Measurements from ENCODE around the gene ATOH7.
"Not testable (repeated sequence)": the region's sequence is repeated elsewhere in the genome, so short reads cannot be mapped to it uniquely, and the experiment has no call there.

ATOH7 gene

DNA sequence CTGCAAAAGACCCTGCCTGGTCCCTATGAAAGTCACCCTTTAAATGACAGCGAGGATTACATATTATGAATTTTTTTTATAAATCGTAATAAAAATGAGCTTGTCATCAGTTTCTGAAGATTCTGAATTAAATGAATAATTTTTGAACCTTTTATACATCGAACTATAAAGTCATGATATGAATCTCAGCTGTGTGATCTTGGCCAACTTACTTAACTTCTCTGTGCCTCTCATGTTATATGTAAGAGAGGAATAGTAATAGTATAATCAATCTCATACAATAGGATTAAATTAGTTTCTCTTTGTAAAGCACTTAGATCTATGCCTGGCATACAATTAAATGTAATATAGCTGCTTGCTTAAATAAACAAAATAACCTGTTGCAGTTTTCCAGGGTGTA is 5.3 kb upstream of the ATOH7 start:
- DNase-seq (ENCODE audit: low read depth), result no peak

DNA sequence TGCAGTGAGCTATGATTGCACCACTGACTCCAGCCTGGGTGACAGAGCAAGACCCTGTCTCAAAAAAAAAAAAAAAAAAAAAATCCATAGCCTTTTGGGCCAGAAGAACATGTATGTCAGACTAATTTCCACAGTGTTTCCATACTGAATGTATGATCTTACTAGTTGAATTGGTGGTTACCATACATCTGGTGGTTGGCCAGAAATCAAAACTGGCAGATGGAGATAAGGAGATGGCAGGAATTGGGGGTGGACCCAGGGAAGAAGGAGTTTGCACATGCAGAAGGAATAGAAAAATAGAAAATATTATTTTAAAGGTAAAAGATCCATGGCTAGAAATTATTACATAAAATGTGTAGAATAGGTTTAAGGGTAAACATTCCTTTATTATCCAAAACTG is 3.7 kb upstream of the ATOH7 start:
- no peak for DNase-seq (ENCODE audit: low read depth)

DNA sequence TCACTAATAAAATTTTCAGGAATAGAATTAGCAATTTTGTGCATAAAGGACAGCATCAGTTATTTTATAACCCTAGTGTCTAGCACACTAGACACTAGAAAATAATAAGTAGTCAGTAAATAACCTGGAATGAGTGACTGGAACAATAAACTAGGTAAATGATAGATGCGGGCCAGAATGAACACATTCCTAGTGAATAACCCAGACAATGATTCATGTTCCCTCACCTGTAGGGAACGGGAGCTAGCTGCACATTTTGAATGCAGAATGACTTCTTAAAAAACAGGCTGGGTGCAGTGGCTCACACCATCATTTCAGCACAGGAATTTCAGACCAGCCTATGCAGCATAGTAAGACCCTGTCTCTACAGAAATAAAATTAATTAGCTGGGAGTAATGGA is 3.2 kb upstream of the ATOH7 start:
- DNase-seq (ENCODE audit: low read depth), result no peak

DNA sequence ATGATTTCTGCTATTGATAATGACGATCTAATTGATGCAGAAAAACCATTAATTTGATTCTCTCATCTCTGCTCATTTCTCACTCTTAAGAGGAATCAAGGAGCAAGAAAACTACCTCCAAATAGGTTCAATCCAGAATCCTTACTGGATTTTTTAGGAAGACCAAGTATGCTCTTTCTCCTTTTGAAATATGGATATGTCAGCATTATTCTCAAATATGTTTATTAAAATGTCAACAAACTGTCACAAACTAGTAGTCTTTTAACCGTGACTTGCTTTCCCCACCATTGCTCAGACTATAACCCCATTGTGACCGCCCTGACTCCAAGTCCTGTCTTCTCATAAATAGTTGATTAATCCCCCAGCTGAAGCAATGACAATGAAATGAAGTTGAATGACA is 1.1 kb upstream of the ATOH7 start:
- no peak for DNase-seq (ENCODE audit: low read depth)

DNA sequence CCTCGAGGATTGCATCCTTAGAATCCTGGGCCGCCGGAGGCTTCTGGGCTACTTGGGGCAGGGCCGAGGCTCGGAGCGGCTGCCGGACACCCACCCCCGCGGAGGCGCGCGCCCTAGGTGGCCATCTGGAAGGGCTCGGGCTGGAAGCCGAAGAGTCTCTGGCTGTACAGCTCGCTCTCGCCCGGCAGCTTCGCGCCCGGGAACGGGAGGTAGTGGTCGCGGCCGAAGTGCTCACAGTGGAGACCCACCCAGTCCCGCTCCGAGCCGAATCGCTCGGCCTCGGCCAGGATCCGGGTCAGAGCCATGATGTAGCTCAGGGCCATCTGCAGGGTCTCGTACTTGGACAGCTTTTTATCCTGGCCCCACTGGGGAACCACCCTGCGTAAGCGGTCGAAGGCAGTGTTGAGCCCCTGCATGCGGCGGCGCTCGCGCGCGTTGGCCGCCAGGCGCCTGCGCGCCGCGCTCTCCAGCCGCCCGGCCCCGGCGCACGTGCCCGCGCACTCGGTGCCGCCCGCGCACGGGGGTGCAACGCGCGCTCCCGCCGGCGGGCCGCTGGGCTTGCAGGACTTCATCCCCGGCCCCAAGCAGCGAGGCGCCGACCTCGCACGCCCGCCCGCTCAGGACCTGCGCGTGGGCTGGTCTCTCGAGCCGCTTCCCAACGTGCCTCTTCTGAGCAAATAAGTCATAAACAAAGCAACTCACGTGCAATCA is 652 bp downstream of the ATOH7 start:
- peak; percentile 4 for DNase-seq (ENCODE audit: low read depth)

DNA sequence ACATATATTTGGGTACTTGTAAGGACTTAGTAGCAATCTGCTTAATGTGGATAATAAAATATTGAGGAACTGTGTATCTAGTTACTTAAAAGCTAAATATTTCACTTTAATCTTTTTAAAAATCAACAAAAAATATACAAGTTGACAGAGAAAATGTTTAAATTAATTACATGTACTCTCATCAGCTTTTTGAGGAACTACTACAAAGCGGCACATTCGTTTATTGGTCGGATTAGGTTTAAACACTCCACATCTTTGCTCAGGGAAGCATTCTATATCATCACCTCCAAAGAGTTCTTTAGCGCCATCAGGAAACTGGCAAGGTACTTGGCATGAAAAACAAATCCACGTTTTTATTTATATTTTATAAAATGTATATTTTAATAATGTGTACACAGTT is 1.6 kb downstream of the ATOH7 start:
- no peak for DNase-seq (ENCODE audit: low read depth)

DNA sequence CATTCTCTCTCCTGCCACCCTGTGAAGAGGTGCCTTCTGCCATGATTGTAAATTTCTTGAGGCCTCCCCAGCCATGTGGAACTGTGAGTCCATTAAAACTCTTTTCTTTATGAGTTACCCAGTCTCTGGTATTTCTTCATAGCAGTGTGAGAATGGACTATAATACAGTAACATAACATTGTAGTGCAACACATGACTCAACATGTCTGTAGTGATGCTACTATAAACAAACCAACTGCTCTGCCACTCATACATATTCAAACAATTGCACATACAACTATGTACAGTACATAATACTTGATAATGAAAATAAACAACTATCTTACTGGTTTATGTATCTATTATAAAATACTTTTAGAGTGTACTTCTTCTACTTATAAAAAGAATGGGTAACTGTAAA is 7.1 kb downstream of the ATOH7 start:
- no peak for DNase-seq (ENCODE audit: low read depth)

DNA sequence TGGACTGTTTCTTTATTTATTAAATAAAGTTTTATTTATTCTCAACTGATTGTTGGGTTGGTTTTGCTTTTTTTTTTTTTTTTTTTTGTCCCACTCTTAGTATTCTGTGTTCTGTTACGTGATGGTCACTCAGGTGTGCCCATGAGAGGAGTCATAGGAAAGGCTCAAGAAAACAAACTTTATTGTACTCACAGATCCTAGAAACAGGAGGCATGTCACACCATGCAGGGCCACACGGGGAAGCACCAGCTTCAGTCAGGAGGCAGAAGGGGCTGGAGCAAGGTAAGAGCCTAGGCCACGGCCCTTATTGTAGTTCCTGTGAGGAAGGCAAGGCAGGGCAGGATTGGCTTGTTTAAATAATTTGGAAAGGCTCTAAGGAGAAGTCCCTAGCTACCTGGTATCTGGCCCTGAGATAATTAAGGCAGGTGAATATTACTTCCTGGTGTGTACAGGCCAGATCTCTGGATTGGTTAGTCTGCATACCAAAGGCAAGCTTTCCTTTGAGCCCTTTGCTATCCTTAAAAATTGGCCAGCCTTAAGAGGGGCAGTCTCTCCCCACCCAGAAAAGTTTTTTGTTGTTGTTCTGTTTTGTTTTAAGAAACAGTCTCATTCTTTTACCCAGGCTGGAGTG is 8.3 kb downstream of the ATOH7 start:
- DNase-seq (ENCODE audit: low read depth), result no peak

DNA sequence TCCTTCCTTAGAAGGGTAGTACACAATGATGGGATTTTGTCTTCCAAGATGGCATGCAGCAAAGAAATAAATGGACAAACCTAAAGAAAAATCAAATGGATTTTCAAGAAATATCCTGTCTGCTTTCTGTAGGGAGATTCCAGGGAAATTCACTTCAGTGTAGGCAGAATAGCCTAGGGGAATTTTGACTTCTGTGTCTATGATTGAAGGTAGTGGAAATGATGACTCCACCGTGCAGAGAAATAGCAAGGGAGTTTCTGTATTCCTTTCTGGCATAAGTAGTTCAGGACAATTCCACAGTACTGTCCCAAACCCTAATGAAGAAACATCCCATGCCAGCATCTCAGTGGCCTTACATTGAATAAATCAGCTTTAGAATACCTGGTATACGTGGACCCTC is 9.5 kb downstream of the ATOH7 start:
- DNase-seq (ENCODE audit: low read depth), result no peak

DNA sequence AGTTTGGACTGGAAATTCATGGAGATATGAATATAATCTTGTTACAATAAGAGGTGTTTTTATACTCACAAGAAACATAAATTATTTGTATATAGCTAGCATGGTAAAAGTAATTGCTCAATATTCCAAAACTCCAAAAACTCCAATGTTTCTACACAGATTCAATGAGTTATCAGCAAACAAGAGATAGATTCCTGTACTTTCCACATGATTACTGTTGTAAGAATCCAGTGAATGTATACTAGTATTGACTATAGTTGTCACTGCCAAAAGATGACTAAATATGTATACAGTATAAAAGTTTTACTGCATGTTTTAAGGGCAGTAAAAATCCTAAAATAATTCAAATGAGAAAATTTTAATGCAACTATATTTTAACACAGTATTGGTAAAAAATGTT is 10.7 kb downstream of the ATOH7 start:
- no peak for DNase-seq (ENCODE audit: low read depth)

DNA sequence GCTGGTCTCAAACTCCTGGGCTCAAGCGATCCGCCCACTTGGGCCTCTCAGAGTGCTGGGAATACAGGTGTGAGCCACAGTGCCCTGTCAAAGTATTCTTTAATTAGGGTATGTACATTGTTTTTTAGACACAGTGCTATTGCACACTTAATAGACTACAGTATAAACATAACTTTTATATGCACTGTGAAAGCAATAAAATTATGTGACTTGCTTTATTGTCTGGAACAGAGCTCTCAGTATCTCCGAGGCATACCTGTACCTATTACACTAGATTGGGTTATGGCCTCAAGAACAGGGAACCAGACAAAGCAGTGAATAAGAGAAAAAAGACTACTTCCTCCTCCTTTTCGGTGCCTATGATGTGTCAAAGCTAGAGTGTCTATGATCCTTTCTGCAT is 13.1 kb downstream of the ATOH7 start:
- DNase-seq (ENCODE audit: low read depth), result no peak

DNA sequence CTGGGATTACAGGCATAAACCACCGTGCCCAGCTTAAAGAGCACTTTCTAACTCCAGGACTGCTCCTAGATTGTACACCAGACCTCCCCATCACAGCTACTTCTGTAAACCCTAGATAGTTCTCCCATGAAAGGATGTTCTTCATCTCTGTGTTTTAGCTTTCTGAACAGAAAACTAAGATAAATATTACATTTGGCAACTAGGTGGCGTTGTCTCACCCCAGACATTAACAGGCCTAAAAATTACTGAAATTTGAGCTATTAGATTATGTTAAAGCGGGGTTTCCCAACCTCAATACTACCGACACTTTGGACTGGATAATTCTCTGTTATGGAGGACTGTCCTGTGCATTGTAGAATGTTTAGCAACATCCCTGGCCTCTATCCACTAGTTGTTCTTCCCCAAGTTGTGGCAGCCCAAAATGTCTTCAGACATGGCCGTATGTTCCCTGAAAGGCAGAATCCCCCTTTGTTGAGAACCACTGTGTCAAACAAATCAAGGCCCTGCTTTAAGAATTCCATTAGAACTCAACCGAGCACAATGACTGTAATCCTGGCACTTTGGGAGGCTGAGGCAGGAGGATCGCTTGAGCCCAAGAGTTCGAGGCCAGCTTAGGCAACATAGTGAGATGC is 19.1 kb downstream of the ATOH7 start:
- DNase-seq (ENCODE audit: low read depth), result no peak

DNA sequence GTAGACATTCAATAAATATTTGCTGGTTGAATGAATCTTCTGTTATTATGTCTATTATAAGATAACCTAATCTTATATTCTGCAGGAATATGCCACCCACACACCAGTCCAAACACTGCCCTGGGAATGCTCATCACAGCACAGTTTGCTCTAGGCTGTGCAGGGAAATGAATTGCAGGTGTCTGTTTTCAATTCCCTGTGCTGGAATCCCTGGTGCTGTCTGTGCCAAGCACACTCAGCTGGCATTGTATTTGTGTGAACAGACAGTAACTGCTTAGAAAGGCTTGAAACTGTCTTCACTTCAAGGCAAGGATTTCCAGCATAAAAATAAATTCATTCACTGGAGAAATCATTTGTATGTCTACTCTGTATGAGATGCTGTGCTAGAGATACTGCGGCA is 20.2 kb downstream of the ATOH7 start:
- no peak for DNase-seq (ENCODE audit: low read depth)

DNA sequence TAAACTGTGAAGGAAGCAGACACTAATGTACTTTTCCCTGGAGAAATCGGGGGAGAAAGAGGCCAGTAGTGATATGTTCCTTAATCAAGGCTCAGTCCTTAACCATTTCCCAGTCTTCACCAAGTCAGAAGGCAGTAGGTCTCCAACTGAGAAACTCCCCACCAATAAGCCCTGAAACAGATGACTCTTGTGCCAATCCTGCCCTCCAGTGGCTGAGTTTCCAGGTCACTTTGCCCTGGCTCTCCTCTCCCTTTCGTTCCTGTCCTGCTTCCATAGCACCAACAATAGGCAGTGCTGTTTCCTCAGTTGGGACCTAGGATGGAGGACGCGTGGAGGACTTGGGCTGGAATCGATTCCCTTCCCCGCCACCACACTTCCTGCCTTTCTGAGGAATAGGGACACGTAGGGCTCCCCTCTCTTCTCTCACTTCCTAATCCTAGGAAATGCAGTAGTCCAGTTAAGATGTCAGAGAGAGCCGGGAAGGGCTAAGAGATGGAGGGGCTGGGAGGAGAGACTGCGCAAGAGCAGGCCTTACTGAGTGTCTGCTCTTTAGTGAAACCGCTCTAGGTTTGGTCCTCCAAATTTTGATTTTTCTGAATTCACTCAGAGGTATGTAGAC is 23.4 kb downstream of the ATOH7 start:
- DNase-seq (ENCODE audit: low read depth), result no peak

DNA sequence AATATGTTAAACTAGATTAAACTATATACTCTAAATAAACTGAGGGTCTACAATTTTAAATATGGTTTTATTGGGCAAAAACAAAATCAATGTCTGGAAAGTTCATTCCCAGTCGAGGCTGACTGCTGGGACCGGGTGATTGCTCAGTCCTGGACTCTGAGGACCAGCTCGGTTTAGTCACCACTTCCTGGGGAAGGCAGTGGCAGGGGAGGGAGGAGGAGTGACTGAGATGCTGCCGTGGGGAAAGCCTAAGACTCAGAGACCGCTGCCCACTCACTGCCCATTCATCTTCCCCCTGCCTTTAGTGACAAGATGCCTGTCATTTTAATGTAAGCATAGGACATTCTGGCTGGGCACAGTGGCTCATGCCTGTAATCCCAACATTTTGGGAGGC is 29.0 kb downstream of the ATOH7 start:
- no peak for DNase-seq (ENCODE audit: low read depth)

DNA sequence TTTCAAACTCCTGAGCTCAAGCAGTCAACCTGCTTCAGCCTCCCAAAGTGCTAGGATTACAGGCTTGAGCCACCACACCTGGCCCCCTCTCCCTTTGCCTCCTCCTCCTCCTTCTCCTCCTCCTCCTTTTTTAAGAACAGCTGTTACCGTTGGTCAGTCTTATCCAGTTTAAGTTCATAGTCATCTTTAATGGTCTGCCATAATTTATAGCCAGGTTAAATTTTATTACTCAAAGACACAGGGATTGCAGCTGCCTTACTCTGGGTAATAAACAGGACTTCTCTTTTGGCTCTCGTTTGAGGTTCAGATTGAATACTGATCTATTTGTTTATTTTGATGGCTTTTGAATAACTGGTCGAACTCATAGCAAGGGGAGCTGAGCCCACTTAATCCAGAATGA is 35.2 kb downstream of the ATOH7 start:
- DNase-seq (ENCODE audit: low read depth), result no peak

DNA sequence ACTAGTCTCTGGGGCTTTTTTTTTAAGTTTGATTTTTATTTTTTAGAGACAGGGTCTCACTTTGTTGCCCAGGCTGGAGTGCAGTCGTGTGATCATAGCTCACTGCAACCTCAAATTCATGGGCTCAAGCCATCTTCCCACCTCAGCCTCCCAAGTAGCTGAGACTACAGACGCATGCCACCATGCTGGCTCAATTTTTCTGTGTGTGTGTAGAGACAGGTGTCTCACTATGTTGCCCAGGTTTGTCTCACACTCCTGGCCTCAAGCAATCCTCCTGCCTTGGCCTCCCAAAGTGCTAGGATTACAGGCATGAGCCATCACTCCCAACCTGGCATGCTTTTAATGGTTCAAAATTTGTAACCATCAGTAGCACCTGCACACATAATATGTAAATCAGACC is 36.1 kb downstream of the ATOH7 start:
- not testable (repeated sequence) for DNase-seq (ENCODE audit: low read depth)

DNA sequence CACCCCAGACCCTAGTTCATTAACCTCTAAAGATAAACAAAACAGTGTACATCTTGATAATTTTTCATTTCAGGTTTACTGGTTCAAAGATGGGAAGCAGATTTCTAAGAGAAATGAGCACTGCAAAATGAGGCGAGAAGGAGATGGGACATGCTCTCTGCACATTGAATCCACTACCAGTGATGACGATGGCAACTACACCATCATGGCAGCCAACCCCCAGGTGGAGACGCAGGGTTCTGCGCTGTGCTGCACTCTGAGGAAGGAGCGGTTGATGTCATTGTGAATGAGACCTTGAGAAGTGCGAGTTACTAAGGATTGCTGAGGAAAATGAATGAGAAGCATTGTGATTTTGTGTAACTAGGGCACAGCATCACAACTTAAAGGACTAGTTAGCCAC is 37.6 kb downstream of the ATOH7 start:
- no peak for DNase-seq (ENCODE audit: low read depth)

DNA sequence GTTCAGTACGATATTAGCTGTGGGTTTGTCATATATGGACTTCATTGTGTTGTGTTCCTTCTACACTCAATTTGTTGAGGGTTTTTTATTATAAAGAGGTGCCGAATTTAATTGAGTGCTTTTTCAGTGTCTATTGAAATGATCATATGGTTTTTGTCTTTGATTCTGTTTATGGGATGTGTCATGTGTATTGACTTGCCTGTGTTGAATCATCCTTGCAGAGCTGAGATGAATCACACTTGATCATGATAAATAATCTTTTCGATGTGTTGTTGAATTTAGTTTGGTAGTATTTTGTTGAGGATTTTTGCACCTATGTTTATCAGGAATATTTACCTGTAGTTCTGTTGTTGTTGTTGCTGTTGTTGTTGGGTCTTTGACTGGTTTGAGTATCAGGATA is 39.8 kb downstream of the ATOH7 start:
- no peak for DNase-seq (ENCODE audit: low read depth)

DNA sequence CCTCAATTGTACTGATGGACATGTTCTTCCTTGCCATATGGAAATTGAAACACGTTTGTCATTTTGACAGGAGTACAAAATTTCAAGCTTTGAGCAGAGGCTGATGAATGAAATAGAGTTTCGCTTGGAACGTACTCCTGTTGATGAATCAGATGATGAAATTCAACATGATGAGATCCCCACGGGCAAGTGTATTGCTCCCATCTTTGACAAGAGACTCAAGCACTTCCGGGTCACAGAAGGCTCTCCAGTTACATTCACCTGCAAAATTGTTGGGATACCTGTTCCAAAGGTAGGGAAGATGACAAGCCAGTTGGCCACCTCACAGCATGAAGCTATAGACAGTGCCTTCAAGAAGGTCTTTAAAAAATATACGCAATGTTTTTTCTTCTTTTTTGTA is 43.1 kb downstream of the ATOH7 start:
- DNase-seq (ENCODE audit: low read depth), result no peak

DNA sequence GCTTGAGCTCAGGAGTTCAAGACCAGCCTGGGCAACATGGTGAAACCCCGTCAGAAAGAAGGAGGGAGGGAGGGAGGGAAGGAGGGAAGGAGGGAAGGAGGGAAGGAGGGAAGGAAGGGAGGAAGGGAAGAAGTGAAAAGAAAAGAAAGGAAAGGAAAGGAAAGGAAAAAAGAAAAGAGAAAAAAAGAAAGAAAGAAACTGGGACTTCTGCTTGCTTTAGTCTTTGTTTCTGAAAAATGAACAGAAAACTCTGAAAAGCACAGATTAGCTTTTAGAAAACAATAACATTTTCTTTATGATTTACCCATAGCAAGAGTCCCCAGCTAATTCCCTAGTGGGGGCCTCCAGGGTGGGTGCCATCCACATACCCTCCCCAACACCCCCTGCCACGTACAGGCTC is 46.8 kb downstream of the ATOH7 start:
- no peak for DNase-seq (ENCODE audit: low read depth)

DNA sequence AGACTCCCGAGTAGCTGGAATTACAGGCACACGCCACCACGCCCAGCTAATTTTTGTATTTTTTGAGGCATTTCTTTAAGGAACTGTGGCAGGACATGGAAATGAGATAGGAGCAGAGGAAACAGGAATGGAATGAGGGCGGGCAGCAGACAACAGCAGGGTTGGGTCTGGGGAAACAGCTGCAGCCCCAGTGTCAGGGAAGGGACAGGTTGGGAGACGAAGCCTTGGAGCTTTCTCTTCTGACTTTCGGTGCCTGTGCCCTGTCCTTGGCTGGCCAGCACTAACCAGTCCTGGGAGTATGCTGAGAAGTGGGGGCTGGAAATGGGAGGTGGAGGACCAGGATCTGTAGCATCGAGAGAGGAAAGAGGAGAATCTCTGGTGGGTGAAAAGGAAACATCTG is 47.4 kb downstream of the ATOH7 start:
- DNase-seq (ENCODE audit: low read depth), result no peak
